Stimulated activated CD4-positive, alpha-beta T cell treated with anti-CD3 and anti-CD28 coated beads, Interleukin-2, amount 100 ng/mL, for 4 hours (primary cell): ENCODE measurements around the gene UHRF2.
"Not testable (repeated sequence)": the region's sequence is repeated elsewhere in the genome, so short reads cannot be mapped to it uniquely, and the experiment has no call there.

Experiments used
- DNase-seq: peaks from one replicate; pipeline ENCODE4 v3.0.0-alpha.2; 2020; ENCODE audit warnings: low read depth

UHRF2 gene

DNA sequence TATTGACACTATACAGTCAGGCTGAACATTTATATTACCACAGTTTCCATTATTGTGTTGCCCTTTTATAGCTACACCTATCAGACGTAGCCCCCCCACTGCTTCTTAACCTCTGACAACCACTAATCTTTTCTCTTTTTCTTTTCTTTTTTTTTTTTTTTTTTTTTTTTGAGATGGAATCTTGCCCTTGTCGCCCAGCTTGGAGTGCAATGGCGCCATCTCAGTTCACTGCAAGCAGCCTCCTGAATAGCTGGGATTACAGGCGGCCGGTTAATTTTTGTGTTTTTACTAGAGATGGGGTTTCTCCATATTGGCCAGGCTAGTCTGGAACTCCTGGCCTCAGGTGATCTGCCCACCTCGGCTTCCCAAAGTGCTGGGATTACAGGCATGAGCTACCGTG is 75.4 kb downstream of the UHRF2 start:
- no peak for DNase-seq

DNA sequence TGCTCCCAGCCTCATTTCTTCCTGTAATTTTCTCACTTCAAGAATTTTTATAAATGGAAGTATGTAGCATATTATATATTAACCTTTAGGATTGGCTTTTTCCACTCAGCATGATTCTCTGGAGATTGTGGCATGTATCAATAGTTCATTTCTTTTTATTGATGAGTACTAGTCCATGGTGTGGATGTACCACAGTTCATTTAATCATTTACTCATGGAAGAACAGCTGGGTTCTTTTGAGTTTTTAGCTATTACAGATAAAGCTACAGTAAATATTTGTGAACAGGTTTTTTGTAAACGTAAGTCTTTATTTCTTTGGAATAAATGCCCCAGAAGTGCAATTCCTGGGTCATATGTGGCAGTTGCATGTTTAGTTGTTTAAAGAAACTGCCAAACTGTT is 76.1 kb downstream of the UHRF2 start:
- DNase-seq: no peak

DNA sequence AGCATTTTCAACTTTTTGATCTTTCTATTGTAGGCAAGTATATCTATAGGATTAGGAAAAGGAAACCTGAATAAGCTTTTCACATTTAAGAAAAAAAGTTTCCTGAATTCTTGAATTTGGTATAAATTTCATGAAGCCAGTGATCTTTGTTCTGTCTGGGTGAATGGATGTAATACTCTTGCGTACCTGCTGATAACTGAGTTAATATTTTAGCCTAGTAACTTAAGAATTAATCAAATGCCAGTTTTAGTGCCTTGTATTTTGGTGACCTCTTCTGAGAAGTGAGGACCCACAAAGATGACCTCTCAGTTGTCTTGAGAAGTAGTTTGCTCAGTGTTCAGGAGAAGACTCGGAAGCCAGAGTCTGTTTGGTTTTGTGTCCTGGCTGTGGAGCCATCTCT is 77.9 kb downstream of the UHRF2 start:
- DNase-seq: no peak

DNA sequence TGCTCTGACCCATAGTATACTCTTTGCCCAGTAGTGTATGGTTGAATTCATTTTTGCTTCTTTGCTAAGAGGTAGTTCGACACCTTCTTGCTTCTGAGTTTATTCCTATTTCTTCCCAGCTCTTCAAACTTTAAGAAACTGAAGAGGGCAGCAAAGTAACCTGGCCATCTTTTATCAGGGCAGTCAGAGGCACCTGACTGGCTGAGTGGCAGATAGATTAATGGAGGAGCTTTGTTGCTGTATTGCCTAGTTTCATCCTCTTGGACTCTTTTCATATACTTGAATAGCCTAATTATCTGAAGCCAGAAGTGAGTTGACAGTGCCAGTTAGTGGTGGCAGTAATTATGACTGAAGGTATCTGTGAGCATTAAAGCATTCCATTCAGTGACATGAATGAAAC is 82.5 kb downstream of the UHRF2 start:
- DNase-seq: no peak

DNA sequence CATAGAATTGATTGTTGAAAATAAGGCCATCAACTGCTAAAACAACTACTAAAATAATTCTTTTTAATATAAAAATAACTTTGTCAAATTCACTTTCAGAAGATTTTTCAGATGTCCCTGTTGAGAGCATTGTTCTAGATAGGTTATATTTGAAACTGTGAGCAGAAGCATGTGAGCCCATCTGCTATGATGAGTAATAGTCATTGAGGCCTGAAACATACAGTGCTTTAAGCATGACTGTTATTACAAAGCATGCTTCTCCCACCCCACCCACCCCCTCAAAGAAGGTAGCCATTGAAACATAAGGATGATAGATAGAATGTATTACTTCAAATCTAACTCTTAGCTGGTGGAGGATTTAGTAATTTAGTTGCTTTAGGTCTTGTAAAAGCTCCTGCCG is 86.0 kb downstream of the UHRF2 start:
- no peak for DNase-seq

DNA sequence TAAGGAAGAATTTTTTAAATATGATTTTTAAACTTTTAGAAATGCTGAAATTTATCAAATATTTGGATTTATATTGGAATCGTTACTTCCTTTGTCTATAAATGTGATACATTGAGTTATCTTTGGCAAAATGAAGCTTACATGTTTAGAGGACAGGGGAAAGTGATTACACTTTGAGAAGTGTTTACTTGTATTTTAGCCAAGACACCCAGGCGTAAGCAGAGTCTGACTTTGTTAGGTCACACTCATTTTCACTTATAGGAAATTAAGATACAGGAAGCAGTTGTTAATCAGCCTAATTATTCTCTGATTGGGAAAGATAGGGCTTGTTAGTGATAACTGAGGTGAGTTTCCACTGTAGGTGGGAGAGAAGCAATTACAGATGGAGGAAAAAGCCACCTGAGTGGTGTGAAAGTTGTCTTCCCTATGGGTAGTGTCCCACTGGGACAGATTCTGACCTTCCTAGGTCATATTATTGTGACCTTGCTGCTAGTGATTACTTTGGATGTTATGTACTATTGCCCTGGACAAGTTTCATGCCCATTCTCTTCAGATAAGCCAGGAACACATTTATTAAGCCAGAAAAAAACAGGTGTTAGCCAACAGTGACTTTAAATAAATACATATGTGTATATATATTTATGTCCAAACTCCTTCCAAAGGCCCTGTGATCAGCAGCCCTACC is 88.7 kb downstream of the UHRF2 start:
- DNase-seq: no peak

DNA sequence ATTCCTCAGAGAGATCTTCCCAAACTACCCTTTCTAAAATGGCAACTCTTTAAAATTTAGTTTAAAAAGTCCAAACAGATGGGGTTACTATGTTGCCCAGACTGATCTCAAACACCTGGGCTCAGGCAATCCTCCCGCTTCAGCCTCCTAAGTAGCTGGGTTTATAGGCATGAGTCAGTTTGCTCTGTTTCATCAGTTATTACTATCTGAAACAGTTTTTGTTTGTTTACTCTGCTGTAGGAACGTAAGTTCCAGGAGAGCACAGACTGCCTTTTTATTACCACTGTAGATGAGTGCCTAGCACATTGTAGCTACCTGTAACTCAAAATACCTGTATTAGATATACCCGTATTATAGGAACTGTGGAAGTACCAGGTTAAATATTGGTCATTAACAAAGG is 89.4 kb downstream of the UHRF2 start:
- no peak for DNase-seq

DNA sequence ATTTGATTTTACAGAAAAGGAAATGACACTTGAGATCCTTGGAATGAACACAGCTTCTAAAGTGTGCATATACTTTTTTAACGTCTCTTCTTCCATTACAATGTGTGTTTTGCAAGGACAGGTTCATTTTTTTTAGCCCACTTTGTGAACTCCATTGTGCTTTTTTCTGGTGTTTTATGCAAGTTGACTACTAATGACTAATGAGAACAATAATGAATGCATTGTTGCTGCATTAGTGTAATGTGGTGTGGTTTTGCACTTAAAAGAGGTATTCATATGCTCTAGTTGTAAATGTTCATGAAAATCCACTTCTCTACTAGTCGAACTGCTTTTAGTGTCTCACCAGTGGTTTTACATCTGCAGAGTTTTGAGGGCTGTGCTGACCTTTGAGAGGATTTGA is 93.6 kb downstream of the UHRF2 start:
- no peak for DNase-seq

DNA sequence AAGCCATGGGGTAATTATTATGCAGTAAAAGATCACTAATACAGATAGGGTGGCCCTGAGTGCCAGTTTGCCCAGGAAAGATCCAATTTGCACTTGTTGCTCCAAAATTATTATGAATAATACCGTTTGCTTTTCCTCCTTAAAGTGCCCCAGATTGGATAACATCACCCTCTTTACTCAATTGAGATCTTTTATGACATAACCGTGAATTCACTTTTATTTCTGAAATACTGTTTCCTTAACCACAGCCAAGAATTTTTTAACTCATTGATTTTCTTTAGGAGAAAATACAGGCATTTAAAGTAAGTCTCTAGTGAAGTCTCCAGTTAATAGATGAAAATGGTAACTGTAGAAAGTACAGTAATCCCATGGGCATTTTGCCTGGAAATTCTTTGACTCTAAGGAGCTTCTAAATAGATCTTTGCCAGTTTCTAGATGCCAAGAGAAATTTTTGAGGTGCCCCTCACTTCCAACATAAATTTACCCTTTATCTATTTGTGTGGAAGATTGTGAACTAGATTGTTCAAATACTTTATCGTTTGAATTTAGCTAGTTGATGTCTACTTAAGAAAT is 99.2 kb downstream of the UHRF2 start:
- DNase-seq: no peak

DNA sequence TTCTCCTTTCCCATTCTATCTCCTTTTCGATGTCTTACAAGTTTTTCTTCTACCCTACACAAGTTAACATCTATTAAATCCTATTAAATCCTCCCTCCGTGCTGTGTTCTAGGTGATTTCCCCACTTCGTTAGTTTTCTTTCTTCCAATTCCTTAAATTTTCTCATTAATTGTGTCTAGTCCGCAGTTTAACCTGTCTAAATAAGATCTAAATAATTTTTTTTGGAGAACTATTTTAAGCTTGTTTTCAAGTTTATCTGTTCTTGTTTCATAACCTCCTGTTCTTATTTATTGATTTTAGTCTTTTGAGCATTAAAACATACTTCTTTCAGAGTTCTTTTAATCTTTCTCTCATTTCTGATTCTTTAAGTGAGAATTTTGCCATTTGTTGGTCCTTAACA is 109.3 kb downstream of the UHRF2 start:
- no peak for DNase-seq

DNA sequence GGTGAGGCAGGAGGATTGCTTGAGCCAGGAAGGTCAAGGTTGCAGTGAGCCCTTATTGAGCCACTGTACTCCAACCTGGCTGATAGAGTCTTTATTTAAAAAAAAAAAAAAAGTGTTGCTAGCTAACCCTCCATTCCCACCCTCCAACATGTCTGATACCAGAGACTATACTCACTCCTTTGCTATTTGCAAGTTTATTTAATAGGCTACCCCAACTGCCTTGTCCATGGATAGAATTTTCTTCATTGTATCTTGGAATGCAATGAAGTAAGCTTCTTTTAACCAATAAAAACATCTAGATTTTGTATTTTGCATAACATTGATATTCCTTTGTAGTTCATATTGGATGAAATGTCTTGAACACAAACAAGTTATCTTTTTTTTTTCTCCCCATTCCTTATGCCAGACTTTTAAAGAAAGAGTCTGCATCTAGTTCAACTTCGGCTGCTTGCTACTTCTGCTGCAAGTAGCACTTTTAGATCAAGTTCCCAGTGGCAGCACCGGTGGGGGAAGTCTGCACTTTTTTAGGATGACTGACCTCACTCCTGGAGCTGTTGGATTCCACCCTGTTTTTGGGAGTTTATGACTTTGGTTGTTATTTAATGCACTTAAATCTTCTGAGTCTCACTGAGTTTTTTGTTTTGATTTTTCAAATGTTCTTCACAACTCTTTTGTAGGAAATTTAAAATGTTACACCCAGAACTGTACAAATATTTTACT is 112.5 kb downstream of the UHRF2 start:
- DNase-seq: no peak

DNA sequence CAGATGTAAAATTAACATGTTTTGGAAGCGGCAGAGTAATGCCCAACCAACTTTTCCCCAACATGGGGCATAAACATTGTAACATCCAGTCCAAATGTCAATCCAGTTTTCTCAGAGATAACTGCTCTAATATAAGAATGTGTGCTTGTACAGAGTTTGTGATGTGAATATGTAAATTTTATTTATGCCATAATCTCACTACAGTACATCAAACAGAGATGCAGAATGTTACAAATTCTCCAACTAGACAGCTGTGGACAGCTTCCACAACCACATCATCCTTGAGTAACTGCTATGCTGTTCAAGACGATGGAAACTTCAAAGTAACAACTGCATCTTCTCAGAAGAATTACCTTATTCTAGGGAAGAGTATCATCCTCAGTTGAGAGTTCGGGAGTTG is 122.6 kb downstream of the UHRF2 start:
- DNase-seq: no peak

DNA sequence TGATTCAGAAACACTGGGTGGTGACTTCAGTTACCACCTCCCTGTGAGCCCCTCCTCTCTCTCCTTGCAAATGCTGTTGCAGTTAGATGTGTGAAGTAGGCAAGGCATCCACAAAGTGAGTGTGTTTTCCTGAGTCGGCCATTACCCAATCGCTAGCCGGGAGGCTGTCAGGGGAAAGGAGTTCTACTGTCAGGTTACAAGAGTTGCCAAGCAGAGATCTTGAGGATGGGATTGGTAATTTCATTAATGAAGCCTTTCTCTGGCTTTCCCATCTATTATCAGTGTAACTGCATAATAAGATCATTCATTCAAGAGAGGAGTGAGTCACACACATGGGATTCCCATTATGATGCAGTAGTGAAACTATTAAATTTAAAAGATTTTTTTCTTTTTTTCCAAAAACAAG is 125.7 kb downstream of the UHRF2 start:
- DNase-seq: no peak

DNA sequence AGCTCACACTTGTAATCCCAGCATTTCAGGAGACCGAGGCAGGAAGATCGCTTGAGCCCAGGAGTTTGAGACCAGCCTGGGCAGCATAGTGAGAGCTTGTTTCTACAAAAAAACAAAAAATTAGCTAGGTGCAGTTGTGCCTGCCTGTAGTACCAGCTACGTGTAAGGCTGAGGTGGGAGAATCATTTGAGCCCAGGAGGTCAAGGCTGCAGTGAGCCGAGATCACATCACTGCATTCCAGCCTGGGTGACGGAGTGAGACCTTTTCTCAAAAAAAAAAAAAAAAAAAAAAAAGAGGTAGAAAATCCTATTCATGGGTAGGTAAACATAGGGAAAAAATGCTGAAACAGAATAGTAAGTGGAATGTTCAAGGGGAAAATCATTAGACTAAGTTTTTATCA is 129.6 kb downstream of the UHRF2 start:
- DNase-seq: not testable (repeated sequence)

DNA sequence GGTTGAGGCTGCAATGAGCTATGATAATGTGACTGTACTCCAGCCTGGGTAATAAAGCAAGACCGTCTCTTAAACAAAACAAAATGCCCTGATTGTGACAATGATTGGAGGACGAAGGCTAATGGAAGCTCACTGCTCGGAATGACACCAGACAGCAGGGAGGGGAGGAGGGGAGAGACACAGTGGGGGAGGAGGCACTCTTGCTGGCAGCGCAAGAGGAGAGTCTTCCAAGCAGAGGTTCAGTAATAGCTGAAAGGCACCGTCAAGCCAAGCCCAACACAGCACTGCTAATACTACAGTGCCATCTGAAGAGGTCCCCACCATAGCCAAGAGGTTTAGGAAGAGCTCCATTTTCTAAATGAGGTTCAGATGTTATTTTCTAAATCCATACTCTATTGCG is 130.2 kb downstream of the UHRF2 start:
- no peak for DNase-seq

DNA sequence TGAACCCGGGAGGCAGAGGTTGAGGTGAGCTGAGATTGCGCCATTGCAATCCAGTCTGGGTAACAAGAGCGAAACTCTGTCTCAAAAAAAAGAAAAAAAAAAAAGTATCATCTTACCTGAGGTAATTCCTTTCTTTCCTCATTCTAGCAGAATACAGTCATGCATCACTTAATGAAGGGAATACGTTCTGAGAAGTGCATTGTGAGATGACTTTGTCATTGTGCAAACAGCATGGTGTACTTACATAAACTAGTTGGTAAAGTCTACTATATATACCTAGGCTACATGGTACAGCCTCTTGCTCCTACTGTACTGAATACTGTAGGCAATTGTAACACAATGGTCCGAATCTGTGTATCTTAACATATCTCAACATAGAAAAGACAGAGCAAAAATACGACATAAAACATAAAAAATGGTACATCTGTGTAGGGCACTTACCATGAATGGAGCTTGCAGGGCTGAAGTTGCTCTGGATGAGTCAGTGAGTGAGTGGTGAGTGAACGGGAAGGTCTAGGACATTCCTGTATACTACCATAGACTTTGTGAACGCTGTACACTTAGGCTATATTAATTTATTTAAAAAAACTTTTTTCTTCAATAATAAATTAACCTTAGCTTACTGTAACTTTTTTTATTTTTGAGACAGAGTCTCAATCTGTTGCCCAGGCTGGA is 132.2 kb downstream of the UHRF2 start:
- no peak for DNase-seq

DNA sequence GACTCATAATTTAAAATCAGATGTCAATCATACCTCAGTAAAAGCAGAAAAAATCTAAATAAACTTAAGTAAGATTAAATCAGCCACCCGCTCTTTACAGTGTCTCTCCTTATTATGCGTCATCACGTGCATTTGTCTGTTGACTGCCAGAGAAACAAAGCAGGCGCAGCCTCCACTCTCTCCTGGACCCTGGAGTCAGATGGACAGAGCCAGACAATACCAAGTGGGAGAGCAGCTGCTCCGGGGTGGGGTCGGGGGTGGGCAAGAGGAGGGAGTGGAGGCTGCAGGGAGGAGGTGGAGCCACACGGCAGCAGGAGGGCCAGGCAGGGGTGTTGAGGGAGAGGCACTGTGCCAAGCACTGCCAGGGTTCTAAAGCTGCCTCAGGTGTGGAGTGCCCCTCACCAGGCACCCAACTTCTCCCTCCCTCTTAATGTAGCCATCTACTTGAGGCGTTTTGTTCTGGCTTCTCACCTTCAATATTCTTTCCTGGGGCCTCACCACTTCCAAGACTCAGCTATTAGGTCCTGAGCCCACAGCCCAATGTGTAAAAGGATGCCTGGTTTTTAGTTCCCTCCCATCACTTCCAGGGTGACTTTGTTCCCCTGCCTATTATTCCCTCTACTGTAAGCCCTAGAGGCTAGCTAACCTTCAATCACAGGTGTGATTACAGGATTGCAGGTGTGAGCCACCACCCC is 136.3 kb downstream of the UHRF2 start:
- DNase-seq: no peak

DNA sequence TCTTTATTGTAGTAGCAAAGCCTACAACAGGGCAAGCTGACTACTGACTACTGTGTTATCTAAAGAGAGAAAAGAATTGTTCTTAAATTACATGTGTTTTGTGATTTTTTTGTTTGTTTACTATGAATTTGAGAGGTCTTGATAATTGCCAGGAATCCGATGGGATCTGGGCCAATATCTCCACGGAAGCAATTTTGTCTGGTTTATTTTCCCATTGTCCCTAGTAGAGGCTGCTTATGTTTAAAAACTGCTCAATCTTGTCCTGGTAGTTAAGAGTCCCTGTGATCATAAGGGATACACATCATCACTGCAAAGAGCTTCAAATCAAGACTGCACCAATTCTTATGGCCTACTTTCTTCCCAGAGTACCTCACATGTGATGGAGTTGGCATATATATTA is 138.1 kb downstream of the UHRF2 start:
- DNase-seq: no peak

DNA sequence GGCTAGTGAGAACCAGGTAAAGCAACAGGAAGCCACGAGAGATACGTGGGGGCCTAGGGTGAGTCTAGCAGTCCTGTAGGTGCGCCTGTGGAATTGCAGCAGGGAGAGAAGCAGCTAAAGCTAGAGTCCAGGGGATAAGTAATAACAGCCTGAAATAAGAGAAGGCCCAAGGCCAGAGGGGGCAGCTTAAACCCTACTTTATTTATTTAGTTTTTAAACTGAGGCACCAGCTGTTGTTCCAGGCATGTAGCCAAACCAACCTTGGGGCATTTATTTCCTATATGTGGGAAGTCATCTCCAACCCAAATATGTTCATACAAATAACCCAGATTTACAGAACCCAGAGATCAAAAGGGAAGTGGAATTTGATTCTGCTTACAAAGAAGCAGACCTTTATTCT is 139.0 kb downstream of the UHRF2 start:
- DNase-seq: no peak

DNA sequence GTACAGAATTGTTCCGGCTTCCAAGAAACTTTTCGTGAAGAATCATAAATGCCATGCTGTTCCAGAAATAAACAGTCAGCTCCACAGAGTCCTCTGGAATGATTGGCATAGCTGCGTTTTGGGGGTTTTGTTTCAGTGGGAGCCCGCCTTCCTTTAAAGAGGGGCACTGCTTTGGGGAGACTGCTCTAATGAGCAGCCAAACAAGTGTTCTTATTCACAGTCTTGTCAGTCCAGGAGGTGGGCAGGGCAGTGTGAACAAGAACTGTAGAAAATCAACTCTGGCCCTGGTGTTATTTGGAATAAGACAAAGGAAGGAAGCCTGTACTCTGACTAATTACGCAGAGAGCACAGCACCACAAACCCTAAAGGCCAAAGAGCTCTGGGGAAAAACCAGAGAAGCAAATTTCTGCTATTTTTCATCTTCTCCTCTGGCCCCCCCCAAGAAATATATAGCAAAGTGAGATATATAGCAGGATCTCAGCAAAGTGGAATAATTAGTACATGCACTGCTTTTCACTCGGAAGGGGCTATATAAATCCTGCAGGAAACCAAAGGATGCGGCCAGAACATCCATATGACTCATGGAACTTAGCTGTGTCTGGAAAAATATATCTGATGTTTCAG is 139.6 kb downstream of the UHRF2 start:
- DNase-seq: no peak

DNA sequence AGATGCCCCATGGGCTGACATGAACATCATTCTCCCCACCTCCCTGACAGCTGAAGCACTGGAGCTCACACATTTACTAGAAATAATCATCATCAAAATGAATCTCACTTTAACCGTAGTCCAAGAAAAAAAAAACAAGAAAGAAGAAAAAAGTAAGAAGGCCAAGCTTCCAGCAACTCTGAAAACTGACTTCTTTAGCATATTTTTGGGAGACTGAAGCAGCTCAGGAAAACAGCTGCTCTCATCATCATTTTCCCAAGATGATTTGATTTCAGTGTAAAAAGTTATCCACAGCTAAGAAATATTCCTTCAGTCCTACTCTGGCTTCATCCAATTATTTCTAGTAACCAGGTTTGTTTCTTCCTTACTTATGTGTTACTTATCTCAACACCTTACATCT is 140.9 kb downstream of the UHRF2 start:
- no peak for DNase-seq
